Glutamatergic neuron (in vitro differentiated cells): Measurements from ENCODE around the gene BHLHE40. TPM values are rescaled to one million over a fixed set of nuclear protein-coding genes. Genes with fewer than 3 reads are reported as not detected.

ENCODE experiments used
- DNase-seq: peaks from one replicate; pipeline ENCODE4 v3.0.0; 2022
- H3K27ac Mint-ChIP-seq: one replicate; pipeline ENCODE4 v1.8.0; 2020; ENCODE audit warnings: mild to moderate bottlenecking, mixed read lengths, inconsistent platforms; ENCODE audit not compliant: unreplicated experiment
- H3K27me3 Mint-ChIP-seq: one replicate; pipeline ENCODE4 v1.8.0; 2020; ENCODE audit warnings: mild to moderate bottlenecking, moderate library complexity, mixed read lengths, inconsistent platforms; ENCODE audit not compliant: unreplicated experiment
- H3K36me3 Mint-ChIP-seq: one replicate; pipeline ENCODE4 v1.8.0; 2020; ENCODE audit warnings: mild to moderate bottlenecking, mixed read lengths, inconsistent platforms; ENCODE audit not compliant: unreplicated experiment
- H3K4me1 Mint-ChIP-seq: one replicate; pipeline ENCODE4 v1.8.0; 2020; ENCODE audit warnings: mild to moderate bottlenecking, low read depth, mixed read lengths, inconsistent platforms; ENCODE audit not compliant: unreplicated experiment
- H3K4me3 Mint-ChIP-seq: one replicate; pipeline ENCODE4 v1.8.0; 2020; ENCODE audit warnings: mild to moderate bottlenecking, mixed read lengths, inconsistent platforms; ENCODE audit not compliant: unreplicated experiment
- H3K9me3 Mint-ChIP-seq: one replicate; pipeline ENCODE4 v1.8.0; 2020; ENCODE audit warnings: mild to moderate bottlenecking, moderate library complexity, mixed read lengths, inconsistent platforms; ENCODE audit not compliant: unreplicated experiment
- CTCF ChIP-seq: fragments of 200-600 bp; sonication (generic); IDR thresholded peaks from one replicate; pipeline ENCODE4 v1.5.0; 2021; ENCODE audit not compliant: partially characterized antibody, unreplicated experiment
- total RNA-seq: library from RNA; stranded (reverse); fragmentation: NEBNext Ultra II Directional; extraction: Animal tissue kit (Norgen Biotek cat#: 25700); gene quantifications from one replicate; pipeline ENCODE4 v1.2.1, GENCODE V29; 2021; ENCODE audit not compliant: unreplicated experiment

The BHLHE40 gene
- total RNA-seq, 1 donor from 2014 or later: 0.22 TPM

GRCh38 chr3:4950351-4950784 lies 28.9 kb upstream of the BHLHE40 start:
- no peak for TF ChIP-seq CTCF
- Mint-ChIP-seq H3K27ac (no peak overlapping the region), H3K4me3 (no peak overlapping the region), H3K27me3 (no peaks in the 10 kb centered on the region), H3K4me1 (no peaks in the 10 kb centered on the region), H3K9me3 (no peaks in the 10 kb centered on the region), H3K36me3 (no peaks in the 10 kb centered on the region)
- no peak for DNase-seq

DNA sequence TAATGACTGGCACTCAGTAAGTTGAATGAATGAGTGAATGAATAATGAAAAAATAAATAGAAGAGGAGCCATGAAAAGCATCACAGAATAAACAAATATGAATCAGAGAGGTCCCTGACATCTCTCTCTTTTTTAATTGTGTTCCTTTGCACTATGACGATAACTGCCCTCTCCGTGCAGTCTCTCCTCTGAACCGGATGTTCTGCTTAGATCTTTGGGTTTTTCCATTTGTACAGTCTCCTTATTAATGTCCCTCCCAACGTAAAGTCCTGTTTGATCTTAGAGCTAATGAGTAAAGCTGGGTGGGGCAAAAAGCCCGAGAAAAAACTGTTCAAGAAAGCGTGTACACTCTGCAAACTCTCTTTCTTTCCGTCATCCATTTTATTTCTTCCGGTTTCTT lies 28.3 kb upstream of the BHLHE40 start:
- no peaks in the 10 kb centered on the region for H3K27me3 Mint-ChIP-seq
- no peaks in the 10 kb centered on the region for H3K36me3 Mint-ChIP-seq
- no peaks in the 10 kb centered on the region for H3K4me1 Mint-ChIP-seq
- no peak for TF ChIP-seq CTCF
- no peak overlapping the region for H3K4me3 Mint-ChIP-seq
- H3K9me3 Mint-ChIP-seq: no peaks in the 10 kb centered on the region
- DNase-seq: no peak
- no peak overlapping the region for H3K27ac Mint-ChIP-seq

DNA sequence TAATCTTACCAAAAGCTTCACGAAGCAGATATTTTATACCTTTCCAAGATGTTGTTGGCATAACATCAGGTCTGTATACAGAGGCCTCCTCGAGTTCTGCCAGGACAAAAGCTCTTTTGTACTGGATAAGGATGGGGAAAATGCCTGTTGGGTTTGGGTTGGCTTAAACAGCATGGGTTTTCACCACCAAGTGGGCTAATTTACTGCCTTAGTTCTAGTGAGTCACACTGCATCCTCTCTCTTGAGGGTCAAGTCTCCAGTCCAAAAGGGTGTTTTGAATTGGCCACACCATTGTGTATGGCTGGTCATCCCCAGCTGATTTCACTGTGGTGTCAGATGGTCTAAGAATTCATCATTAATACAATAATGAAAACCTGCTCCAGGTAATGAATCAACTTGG lies 26.1 kb upstream of the BHLHE40 start:
- Mint-ChIP-seq H3K4me3 (no peak overlapping the region), H3K27me3 (no peaks in the 10 kb centered on the region), H3K27ac (no peak overlapping the region), H3K36me3 (no peaks in the 10 kb centered on the region), H3K9me3 (peaks cover 3% of the 10 kb centered on the region), H3K4me1 (no peaks in the 10 kb centered on the region)
- TF ChIP-seq CTCF: no peak
- no peak for DNase-seq

- no peak overlapping the region for H3K27ac Mint-ChIP-seq
- H3K9me3 Mint-ChIP-seq: peaks cover 3% of the 10 kb centered on the region
- no peaks in the 10 kb centered on the region for H3K27me3 Mint-ChIP-seq
- no peak for DNase-seq
- H3K4me3 Mint-ChIP-seq: no peak overlapping the region
- no peak for TF ChIP-seq CTCF
- no peaks in the 10 kb centered on the region for H3K4me1 Mint-ChIP-seq
- peaks cover 7% of the 10 kb centered on the region for H3K36me3 Mint-ChIP-seq
Measured at GRCh38 chr3:4954256-4955000, 24.8 kb upstream of the BHLHE40 start.

DNA sequence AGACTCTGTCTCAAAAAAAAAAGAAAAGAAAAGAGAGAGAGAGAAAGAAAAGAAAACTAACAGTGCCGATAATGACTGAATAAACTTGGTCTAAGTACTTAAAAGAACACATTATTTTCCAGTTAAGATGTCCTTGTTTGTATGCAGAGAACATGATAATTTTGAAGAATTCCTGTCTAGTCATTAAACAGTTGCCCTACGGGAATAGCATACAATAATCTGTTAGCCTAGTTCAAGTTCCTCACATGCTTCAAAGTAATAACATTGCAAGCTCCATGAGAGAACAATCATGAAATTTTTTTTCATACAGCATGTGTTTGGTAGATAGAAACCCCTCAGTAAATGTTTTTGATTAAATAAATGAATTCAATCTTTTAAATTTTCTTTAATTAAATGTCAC lies 23.1 kb upstream of the BHLHE40 start:
- Mint-ChIP-seq H3K9me3 (peaks cover 3% of the 10 kb centered on the region), H3K27ac (no peak overlapping the region), H3K27me3 (no peaks in the 10 kb centered on the region), H3K36me3 (peaks cover 7% of the 10 kb centered on the region), H3K4me1 (no peaks in the 10 kb centered on the region), H3K4me3 (no peak overlapping the region)
- no peak for DNase-seq
- TF ChIP-seq CTCF: no peak
